Measurements from ENCODE around the gene IL23R.

- TF ChIP-seq POLR2A (IDR thresholded peaks at IDR 0.05) (no peak), POLR2AphosphoS5 (IDR thresholded peaks at IDR 0.05) (no peak)
- TF ChIP-seq, protein P1, sequence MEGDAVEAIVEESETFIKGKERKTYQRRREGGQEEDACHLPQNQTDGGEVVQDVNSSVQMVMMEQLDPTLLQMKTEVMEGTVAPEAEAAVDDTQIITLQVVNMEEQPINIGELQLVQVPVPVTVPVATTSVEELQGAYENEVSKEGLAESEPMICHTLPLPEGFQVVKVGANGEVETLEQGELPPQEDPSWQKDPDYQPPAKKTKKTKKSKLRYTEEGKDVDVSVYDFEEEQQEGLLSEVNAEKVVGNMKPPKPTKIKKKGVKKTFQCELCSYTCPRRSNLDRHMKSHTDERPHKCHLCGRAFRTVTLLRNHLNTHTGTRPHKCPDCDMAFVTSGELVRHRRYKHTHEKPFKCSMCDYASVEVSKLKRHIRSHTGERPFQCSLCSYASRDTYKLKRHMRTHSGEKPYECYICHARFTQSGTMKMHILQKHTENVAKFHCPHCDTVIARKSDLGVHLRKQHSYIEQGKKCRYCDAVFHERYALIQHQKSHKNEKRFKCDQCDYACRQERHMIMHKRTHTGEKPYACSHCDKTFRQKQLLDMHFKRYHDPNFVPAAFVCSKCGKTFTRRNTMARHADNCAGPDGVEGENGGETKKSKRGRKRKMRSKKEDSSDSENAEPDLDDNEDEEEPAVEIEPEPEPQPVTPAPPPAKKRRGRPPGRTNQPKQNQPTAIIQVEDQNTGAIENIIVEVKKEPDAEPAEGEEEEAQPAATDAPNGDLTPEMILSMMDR (IDR thresholded peaks at IDR 0.05) = no peak
These were observed 50.1 kb downstream of the IL23R start for GRCh38 chr1:67216401-67216800.

Data from breast epithelium (tissue), 3 donors.